IMR-90 (cell line): ENCODE results near the gene OR51B2. TPM values are rescaled to one million over a fixed set of nuclear protein-coding genes. Genes with fewer than 3 reads are reported as not detected.

Experiments used
- ATAC-seq: fragments of 200-7000 bp; cut with Tn5 transposase; 2 replicates; pipeline ENCODE4 v1.9.1; 2020; ENCODE audit warnings: low read depth, mild to moderate bottlenecking, moderate library complexity
- BruUV-seq: library from RNA; stranded (reverse); fragments of 400-500 nt; replicated peaks from 2 replicates; lab custom pipeline; 2021; lab: Mats Ljungman, UMichigan
- CTCF ChIA-PET: fragments of 300-600 bp; formaldehyde crosslinking; extraction: SDS; loops from one replicate; lab custom pipeline; 2021; ENCODE audit warnings: antibody characterized with exemption; lab: Yijun Ruan, JAX
- POLR2A ChIA-PET: fragments of 300-600 bp; sonication (Branson Sonifier 250); formaldehyde crosslinking; loops from one replicate; lab custom pipeline; 2022; ENCODE audit warnings: antibody characterized with exemption; ENCODE audit not compliant: unreplicated experiment; lab: Charles Lee
- DNase-seq: peaks from one replicate; pipeline ENCODE4 v3.0.0; 2013
- H2AFZ ChIP-seq: replicated peaks from 2 replicates; pipeline ENCODE3; 2013; ENCODE audit warnings: low read length, mild to moderate bottlenecking; ENCODE audit not compliant: poor library complexity
- H2AK5ac ChIP-seq: 2 replicates; pipeline ENCODE4 v1.6.1; 2013; ENCODE audit warnings: low read depth, low read length, inconsistent platforms
- H2AK9ac ChIP-seq: replicated peaks from 2 replicates; pipeline ENCODE3; 2013; ENCODE audit warnings: mild to moderate bottlenecking, low read depth, low read length, moderate library complexity; ENCODE audit not compliant: poor library complexity
- H2BK120ac ChIP-seq: 2 replicates; pipeline ENCODE4 v1.6.1; 2013; ENCODE audit warnings: low read depth, low read length, inconsistent platforms
- H2BK15ac ChIP-seq: 3 replicates; pipeline ENCODE4 v1.6.1; 2013; ENCODE audit warnings: low read depth, low read length, inconsistent platforms
- H2BK20ac ChIP-seq: 2 replicates; pipeline ENCODE4 v1.6.1; 2013; ENCODE audit warnings: low read depth, mild to moderate bottlenecking, inconsistent platforms, low read length, moderate library complexity
- H2BK5ac ChIP-seq: 2 replicates; pipeline ENCODE4 v1.6.1; 2013; ENCODE audit warnings: mild to moderate bottlenecking, low read depth, low read length, inconsistent platforms; ENCODE audit not compliant: poor library complexity, severe bottlenecking
- H3K14ac ChIP-seq: replicated peaks from 2 replicates; pipeline ENCODE4 v1.6.1; 2013; ENCODE audit warnings: low read depth, low read length, inconsistent platforms
- H3K18ac ChIP-seq: 2 replicates; pipeline ENCODE4 v1.6.1; 2013; ENCODE audit warnings: low read depth, low read length, control low read depth
- H3K23ac ChIP-seq: 2 replicates; pipeline ENCODE4 v1.6.1; 2013; ENCODE audit warnings: low read depth, low read length, inconsistent platforms
- H3K27ac ChIP-seq: 2 replicates; pipeline ENCODE4 v1.5.1; 2013; ENCODE audit warnings: mild to moderate bottlenecking, control low read depth, low read length; ENCODE audit not compliant: insufficient read depth
- H3K27me3 ChIP-seq: 2 replicates; pipeline ENCODE4 v1.6.1; 2013; ENCODE audit warnings: low read length; ENCODE audit not compliant: control insufficient read depth, insufficient read depth
- H3K36me3 ChIP-seq: 2 replicates; pipeline ENCODE4 v1.6.1; 2013; ENCODE audit warnings: low read length, mixed read lengths; ENCODE audit not compliant: control insufficient read depth, insufficient read depth
- H3K4ac ChIP-seq: 2 replicates; pipeline ENCODE4 v1.6.1; 2013; ENCODE audit warnings: low read depth, low read length, inconsistent platforms
- H3K4me1 ChIP-seq: 2 replicates; pipeline ENCODE4 v1.6.1; 2013; ENCODE audit warnings: low read length, mixed read lengths; ENCODE audit not compliant: control insufficient read depth, insufficient read depth
- H3K4me2 ChIP-seq: 2 replicates; pipeline ENCODE4 v1.6.1; 2013; ENCODE audit warnings: low read depth, mild to moderate bottlenecking, control low read depth, low read length, moderate library complexity
- H3K4me3 ChIP-seq: 2 replicates; pipeline ENCODE4 v1.5.1; 2013; ENCODE audit warnings: low read depth, mild to moderate bottlenecking, control low read depth, low read length, moderate library complexity; ENCODE audit not compliant: insufficient read depth
- H3K56ac ChIP-seq: 2 replicates; pipeline ENCODE4 v1.6.1; 2013; ENCODE audit warnings: low read length, inconsistent platforms; ENCODE audit not compliant: insufficient read depth; ENCODE audit errors: extremely low read depth
- H3K79me1 ChIP-seq, 2 experiments: 2 replicates each; pipeline ENCODE4 v1.6.1; 2013; ENCODE audit warnings: low read length in 2 of 2, inconsistent platforms in 1 of 2, low read depth in 1 of 2
- H3K9ac ChIP-seq: 2 replicates; pipeline ENCODE4 v1.6.1; 2013; ENCODE audit warnings: low read depth, low read length, control low read depth
- H3K9me1 ChIP-seq: 2 replicates; pipeline ENCODE4 v1.6.1; 2013; ENCODE audit warnings: low read length, inconsistent platforms; ENCODE audit not compliant: insufficient read depth
- H3K9me3 ChIP-seq: 2 replicates; pipeline ENCODE4 v1.6.1; 2013; ENCODE audit warnings: low read length; ENCODE audit not compliant: control insufficient read depth, insufficient read depth
- H4K20me1 ChIP-seq: 2 replicates; pipeline ENCODE4 v1.6.1; 2013; ENCODE audit warnings: low read length, inconsistent platforms; ENCODE audit not compliant: insufficient read depth
- H4K5ac ChIP-seq: 2 replicates; pipeline ENCODE4 v1.6.1; 2013; ENCODE audit warnings: mild to moderate bottlenecking, low read depth, low read length, control low read depth
- H4K8ac ChIP-seq, 2 experiments: 2 replicates each; pipeline ENCODE4 v1.6.1; 2013; ENCODE audit warnings: low read depth in 2 of 2, low read length in 2 of 2, control low read depth in 1 of 2, inconsistent platforms in 1 of 2
- H4K91ac ChIP-seq: 2 replicates; pipeline ENCODE4 v1.6.1; 2013; ENCODE audit warnings: low read depth, low read length, inconsistent platforms; ENCODE audit not compliant: insufficient read depth
- BHLHE40 ChIP-seq: fragments of 150-350 bp; IDR thresholded peaks from 2 replicates; pipeline ENCODE4 v1.6.1; 2016; ENCODE audit warnings: mild to moderate bottlenecking, low read depth, low read length
- CEBPB ChIP-seq: IDR thresholded peaks from 2 replicates; pipeline ENCODE4 v1.6.1; 2012; ENCODE audit warnings: low read depth, low read length, improper control_type of control experiment
- CHD1 ChIP-seq: IDR thresholded peaks from 2 replicates; pipeline ENCODE4 v1.6.1; 2012; ENCODE audit warnings: low read depth, low read length, improper control_type of control experiment
- CTCF ChIP-seq: conservative IDR thresholded peaks from 2 replicates; pipeline ENCODE4 v1.5.1; 2012; ENCODE audit warnings: mild to moderate bottlenecking, low read depth, low read length, improper control_type of control experiment
- ELK1 ChIP-seq: fragments of 150-350 bp; IDR thresholded peaks from 2 replicates; pipeline ENCODE4 v1.6.1; 2016; ENCODE audit warnings: low read depth, mild to moderate bottlenecking, low read length, moderate library complexity, borderline replicate concordance
- FOS ChIP-seq: fragments of 150-350 bp; IDR thresholded peaks from 2 replicates; pipeline ENCODE4 v1.6.1; 2016; ENCODE audit warnings: low read depth, low read length
- MAFK ChIP-seq: IDR thresholded peaks from 2 replicates; pipeline ENCODE4 v1.6.1; 2012; ENCODE audit warnings: low read depth, low read length, improper control_type of control experiment
- MAZ ChIP-seq: IDR thresholded peaks from 2 replicates; pipeline ENCODE4 v1.6.1; 2012; ENCODE audit warnings: low read depth, mild to moderate bottlenecking, low read length, improper control_type of control experiment, moderate library complexity, borderline replicate concordance
- MXI1 ChIP-seq: IDR thresholded peaks from 2 replicates; pipeline ENCODE4 v1.6.1; 2012; ENCODE audit warnings: low read depth, mild to moderate bottlenecking, low read length, moderate library complexity, borderline replicate concordance
- NFE2L2 ChIP-seq: fragments of 150-350 bp; IDR thresholded peaks from 2 replicates; pipeline ENCODE4 v1.6.1; 2016; ENCODE audit warnings: low read depth, mild to moderate bottlenecking, low read length
- POLR2A ChIP-seq: IDR thresholded peaks from 2 replicates; pipeline ENCODE4 v1.6.1; 2012; ENCODE audit warnings: mild to moderate bottlenecking, low read depth, low read length
- RCOR1 ChIP-seq: IDR thresholded peaks from 2 replicates; pipeline ENCODE4 v1.6.1; 2012; ENCODE audit warnings: mild to moderate bottlenecking, low read length, improper control_type of control experiment; ENCODE audit not compliant: insufficient replicate concordance
- SMC3 ChIP-seq: fragments of 150-350 bp; IDR thresholded peaks from 2 replicates; pipeline ENCODE4 v1.6.1; 2016; ENCODE audit warnings: low read depth, mild to moderate bottlenecking, antibody characterized with exemption, low read length, moderate library complexity
- USF2 ChIP-seq: fragments of 150-350 bp; IDR thresholded peaks from 2 replicates; pipeline ENCODE4 v1.6.1; 2017; ENCODE audit warnings: mild to moderate bottlenecking, antibody characterized with exemption, low read length, low read depth
- WGBS, 2 experiments: methylation state at CpG; one replicate each; pipeline versions ENCODE4 v1.1.5 to v1.1.7; 2013; ENCODE audit warnings: missing lambda C conversion rate in 2 of 2; ENCODE audit not compliant: insufficient read length in 1 of 2; ENCODE audit errors: extremely low coverage in 2 of 2; 5-methylcytosine and 5-hydroxymethylcytosine counted together
- dilution Hi-C: fragments of 300-500 bp; cut with HindIII; formaldehyde crosslinking; loops from one replicate; pipeline ENCODE4 v1.14.3; 2018; ENCODE audit warnings: low sequenced_read_pairs; ENCODE audit not compliant: unreplicated experiment
- in situ Hi-C: fragments of 300-500 bp; cut with MboI; formaldehyde crosslinking; loops from 3 replicates; pipeline ENCODE4 v1.14.3; 2019; ENCODE audit warnings: low sequenced_read_pairs, inconsistent platforms, mixed read lengths
- intact Hi-C: fragments of 100-400 bp; cut with micrococcal nuclease; formaldehyde crosslinking; loops from 2 replicates; pipeline ENCODE4 v1.10.0; 2022
- polyA plus RNA-seq, 3 experiments: library from polyadenylated mRNA; depleted of rRNA; stranded (reverse); fragments of >200 nt; gene quantifications; 2 replicates each; pipeline ENCODE4 v1.2.3, GENCODE V29; 2012; ENCODE audit warnings: low replicate concordance in 1 of 3
- total RNA-seq: library from RNA; depleted of rRNA; stranded (reverse); fragments of >200 nt; gene quantifications from 2 replicates; pipeline ENCODE4 v1.2.3, GENCODE V29; 2012

OR51B2 gene
- total and polyA plus RNA-seq, 2 of the 4 experiments (the other 2 are of a cell fraction), result not detected

- ATAC-seq (no peak), DNase-seq (no peak)
- Histone ChIP-seq H3K4me2 (no peak overlapping the region), H3K79me1 (no peaks in the 10 kb centered on the region), H3K27ac (no peak overlapping the region), H3K9me1 (peaks cover 10% of the 10 kb centered on the region), H2BK15ac (peak overlapping the region; percentile 54; the same call in 1 of the 3 replicates), H2BK20ac (peak overlapping the region; percentile 53; the same call in 1 of the 2 replicates), H3K18ac (peak overlapping the region; percentile 31; the same call in 1 of the 2 replicates), H2AK9ac (no peak overlapping the region), H4K5ac (no peak overlapping the region; the same call in 1 of the 2 replicates), H4K8ac (peak overlapping the region in 1 of 2 experiments; percentile 1; a peak in 1 of 4 replicates), H2AK5ac (no peak overlapping the region), H4K91ac (0 out of 2 replicates have a peak overlapping the region, but pooled peaks have one; percentile 31), H3K9ac (no peak overlapping the region), H3K4me3 (no peak overlapping the region), H3K36me3 (no peaks in the 10 kb centered on the region), H2AFZ (no peak overlapping the region), H2BK120ac (peak overlapping the region; percentile 66), H3K27me3 (no peaks in the 10 kb centered on the region), H2BK5ac (no peak overlapping the region), H3K23ac (no peak overlapping the region), H3K4ac (peak overlapping the region; percentile 26; the same call in 1 of the 2 replicates), H3K9me3 (no peaks in the 10 kb centered on the region), H3K4me1 (peaks cover 16% of the 10 kb centered on the region), H3K56ac (no peak overlapping the region), H3K14ac (no peak overlapping the region), H4K20me1 (no peaks in the 10 kb centered on the region)
- in situ Hi-C loops, result no loop called here
- no TSS peak for BruUV-seq
- intact Hi-C loops, result no loop called here
- POLR2A ChIA-PET, result no interaction called here
- CTCF ChIA-PET, result interaction anchor here (1.3 kb wide), 1 partner anchor 15 kb away, joined by 3 read pairs; no protein-coding TSS in a partner anchor
- no CpG with 5 or more reads among the region's 2 CpGs for WGBS, 2 experiments
- TF ChIP-seq CEBPB, result no peak
- TF ChIP-seq SMC3, result no peak
- no peak for TF ChIP-seq BHLHE40
- no peak for TF ChIP-seq MAFK
- TF ChIP-seq ELK1, result no peak
- no peak for TF ChIP-seq RCOR1
- no peak for TF ChIP-seq MAZ
- no peak for TF ChIP-seq NFE2L2
- TF ChIP-seq USF2, result no peak
- no peak for TF ChIP-seq CHD1
- no peak for TF ChIP-seq POLR2A
- no peak for TF ChIP-seq CTCF
- TF ChIP-seq FOS, result no peak
- no peak for TF ChIP-seq MXI1
- dilution Hi-C loops, result no loop called here
These were observed 47.4 kb downstream of the OR51B2 start for GRCh38 chr11:5276697-5277096.
